H9 (cell line): ENCODE results near the gene KIAA1210. TPM values are rescaled to one million over a fixed set of nuclear protein-coding genes. Genes with fewer than 3 reads are reported as not detected.

Experiments used
- DNase-seq: peaks from one replicate; pipeline ENCODE4 v3.0.0-alpha.2; 2017
- H2AFZ ChIP-seq: one replicate; pipeline ENCODE4 v1.6.1; 2013; ENCODE audit warnings: mild to moderate bottlenecking, low read length, control low read depth, moderate library complexity
- H2AK5ac ChIP-seq: 2 replicates; pipeline ENCODE4 v1.6.1; 2013; ENCODE audit warnings: low read length, control low read depth, mixed read lengths; ENCODE audit not compliant: insufficient read length
- H2BK120ac ChIP-seq: one replicate; pipeline ENCODE4 v1.6.1; 2013; ENCODE audit warnings: low read depth, mild to moderate bottlenecking, low read length, control low read depth, inconsistent platforms; ENCODE audit not compliant: poor library complexity, severe bottlenecking
- H2BK12ac ChIP-seq: 2 replicates; pipeline ENCODE4 v1.6.1; 2013; ENCODE audit warnings: low read length, control low read depth, mixed read lengths, low read depth; ENCODE audit not compliant: insufficient read length
- H2BK15ac ChIP-seq: 2 replicates; pipeline ENCODE4 v1.6.1; 2013; ENCODE audit warnings: low read depth, low read length, control low read depth
- H2BK20ac ChIP-seq: one replicate; pipeline ENCODE4 v1.6.1; 2013; ENCODE audit warnings: low read depth, mild to moderate bottlenecking, low read length, control low read depth, inconsistent platforms; ENCODE audit not compliant: poor library complexity, severe bottlenecking
- H2BK5ac ChIP-seq: 2 replicates; pipeline ENCODE4 v1.6.1; 2013; ENCODE audit warnings: low read length, control low read depth, mixed read lengths; ENCODE audit not compliant: insufficient read length
- H3K14ac ChIP-seq: 2 replicates; pipeline ENCODE4 v1.6.1; 2013; ENCODE audit warnings: low read length, control low read depth; ENCODE audit not compliant: insufficient read depth
- H3K18ac ChIP-seq: 2 replicates; pipeline ENCODE4 v1.6.1; 2013; ENCODE audit warnings: low read depth, mild to moderate bottlenecking, mixed read lengths, low read length, control low read depth; ENCODE audit not compliant: insufficient read length
- H3K23ac ChIP-seq: 2 replicates; pipeline ENCODE4 v1.6.1; 2013; ENCODE audit warnings: low read length, control low read depth, mixed read lengths, low read depth; ENCODE audit not compliant: insufficient read length
- H3K23me2 ChIP-seq: 2 replicates; pipeline ENCODE4 v1.6.1; 2013; ENCODE audit warnings: low read depth, mild to moderate bottlenecking, mixed read lengths, low read length, control low read depth; ENCODE audit not compliant: insufficient read length, poor library complexity, severe bottlenecking
- H3K27ac ChIP-seq: 2 replicates; pipeline ENCODE4 v1.5.1; 2013; ENCODE audit warnings: low read length, control low read depth, mixed read lengths, low read depth; ENCODE audit not compliant: insufficient read length
- H3K27me3 ChIP-seq: 2 replicates; pipeline ENCODE4 v1.6.1; 2013; ENCODE audit warnings: low read length, control low read depth, inconsistent platforms; ENCODE audit not compliant: insufficient read depth
- H3K4ac ChIP-seq: 2 replicates; pipeline ENCODE4 v1.6.1; 2013; ENCODE audit warnings: low read depth, mild to moderate bottlenecking, control low read depth, inconsistent platforms, low read length, moderate library complexity
- H3K4me1 ChIP-seq: 2 replicates; pipeline ENCODE4 v1.6.1; 2013; ENCODE audit warnings: low read length, control low read depth, inconsistent platforms; ENCODE audit not compliant: insufficient read depth
- H3K4me2 ChIP-seq: 2 replicates; pipeline ENCODE4 v1.6.1; 2013; ENCODE audit warnings: low read length, control low read depth, mixed read lengths; ENCODE audit not compliant: insufficient read length, insufficient read depth
- H3K56ac ChIP-seq: 2 replicates; pipeline ENCODE4 v1.6.1; 2013; ENCODE audit warnings: low read depth, mild to moderate bottlenecking, mixed read lengths, low read length, control low read depth; ENCODE audit not compliant: insufficient read length
- H3K79me1 ChIP-seq: 2 replicates; pipeline ENCODE4 v1.6.1; 2013; ENCODE audit warnings: low read depth, mild to moderate bottlenecking, moderate library complexity, low read length, control low read depth, inconsistent platforms; ENCODE audit not compliant: insufficient read depth, poor library complexity, severe bottlenecking
- H3K79me2 ChIP-seq: 2 replicates; pipeline ENCODE4 v1.6.1; 2013; ENCODE audit warnings: low read length, control low read depth, inconsistent platforms; ENCODE audit not compliant: insufficient read depth
- H3K9ac ChIP-seq: 2 replicates; pipeline ENCODE4 v1.6.1; 2013; ENCODE audit warnings: low read length, control low read depth, mixed read lengths; ENCODE audit not compliant: insufficient read length; ENCODE audit errors: extremely low read depth
- H3K9me3 ChIP-seq: one replicate; pipeline ENCODE4 v1.6.1; 2013; ENCODE audit warnings: low read depth, low read length, inconsistent platforms; ENCODE audit not compliant: control insufficient read depth
- H3T11ph ChIP-seq: one replicate; pipeline ENCODE4 v1.6.1; 2013; ENCODE audit warnings: mild to moderate bottlenecking, low read length, control low read depth, inconsistent platforms
- H4K20me1 ChIP-seq: one replicate; pipeline ENCODE4 v1.6.1; 2013; ENCODE audit not compliant: control insufficient read depth, insufficient read length, insufficient read depth
- H4K5ac ChIP-seq: 2 replicates; pipeline ENCODE4 v1.6.1; 2013; ENCODE audit warnings: low read depth, mild to moderate bottlenecking, mixed read lengths, low read length, control low read depth; ENCODE audit not compliant: insufficient read length
- H4K8ac ChIP-seq: replicated peaks from 2 replicates; pipeline ENCODE4 v1.6.1; 2013; ENCODE audit warnings: low read length, control low read depth, mixed read lengths, low read depth; ENCODE audit not compliant: insufficient read length
- H4K91ac ChIP-seq: 2 replicates; pipeline ENCODE4 v1.6.1; 2013; ENCODE audit warnings: low read depth, mild to moderate bottlenecking, moderate library complexity, mixed read lengths, low read length, control low read depth; ENCODE audit not compliant: insufficient read length
- H3K27ac Mint-ChIP-seq, 3 experiments: 2 replicates in 2 of 3; 3 replicates in 1 of 3; pipeline ENCODE4 v1.8.0; 2020 to 2021; ENCODE audit warnings: mixed read lengths in 3 of 3, mild to moderate bottlenecking in 1 of 3, moderate library complexity in 1 of 3
- H3K27me3 Mint-ChIP-seq: 2 replicates; pipeline ENCODE4 v1.8.0; 2021; ENCODE audit warnings: low read depth, mild to moderate bottlenecking, moderate library complexity, mixed read lengths
- H3K36me3 Mint-ChIP-seq, 3 experiments: 2 replicates in 2 of 3; 3 replicates in 1 of 3; pipeline ENCODE4 v1.8.0; 2020 to 2021; ENCODE audit warnings: low read depth in 3 of 3, mixed read lengths in 3 of 3; ENCODE audit not compliant: insufficient read depth in 1 of 3
- H3K4me1 Mint-ChIP-seq, 2 experiments: 2 replicates each; pipeline ENCODE4 v1.8.0; 2020; ENCODE audit warnings: mixed read lengths in 2 of 2
- H3K4me3 Mint-ChIP-seq, 2 experiments: 2 replicates in 1 of 2; 3 replicates in 1 of 2; pipeline ENCODE4 v1.8.0; 2020 to 2021; ENCODE audit warnings: mild to moderate bottlenecking in 2 of 2, mixed read lengths in 2 of 2, moderate library complexity in 1 of 2
- H3K9me3 Mint-ChIP-seq, 2 experiments: 2 replicates in 1 of 2; 3 replicates in 1 of 2; pipeline ENCODE4 v1.8.0; 2020; ENCODE audit warnings: mild to moderate bottlenecking in 2 of 2, mixed read lengths in 2 of 2, moderate library complexity in 1 of 2
- WGBS: extraction: QIAGEN DNeasy Blood & Tissue Kit; methylation state at CpG from one replicate; pipeline ENCODE4 v1.1.7; 2013; ENCODE audit warnings: missing lambda C conversion rate, low lambda C conversion rate, mixed read lengths; ENCODE audit not compliant: insufficient read length; ENCODE audit errors: extremely low coverage; 5-methylcytosine and 5-hydroxymethylcytosine counted together
- long read RNA-seq: library from polyadenylated mRNA; unstranded; transcript quantifications from one replicate; pipeline ENCODE4 v2.0.0, GENCODE V29; 2020
- total RNA-seq: library from RNA; stranded (reverse); gene quantifications from 2 replicates; pipeline ENCODE4 v1.2.1, GENCODE V29; 2021
- TF ChIP-seq, protein P1 (sequence below): fragments of 200-600 bp; sonication (generic); conservative IDR thresholded peaks from 3 replicates; pipeline ENCODE4 v1.8.0; 2021; ENCODE audit warnings: antibody characterized with exemption, mild to moderate bottlenecking

KIAA1210 gene
- total RNA-seq: not detected in 2 replicates
- long read RNA-seq: 0 reads

GRCh38 chrX:119127650-119128049 lies at the start of gene KIAA1210:
Gene KIAA1210, minus strand, starts transcription at chrX:119127812. Its CDS starts 4,170 bp downstream, at chrX:119123642.
- Mint-ChIP-seq H3K4me1 (no peaks in the 10 kb centered on the region), H3K4me3 (no peak within 1 kb of the TSS), H3K36me3 (no peaks in the 10 kb centered on the region; a peak in 1 of 7 replicates), H3K27ac (0 out of 7 replicates have a peak within 1 kb of the TSS, but pooled peaks of 1 of the 3 experiments have one; percentile 1), H3K9me3 (peaks cover 58 to 62% of the 10 kb centered on the region in 2 experiments), H3K27me3 (no peaks in the 10 kb centered on the region; the same call in 1 of the 2 replicates)
- H3K4me2 ChIP-seq: no peak within 1 kb of the TSS
- H3K4me1 ChIP-seq: no peaks in the 10 kb centered on the region
- no peaks in the 10 kb centered on the region for H3K79me2 ChIP-seq
- H3K18ac ChIP-seq: no peak within 1 kb of the TSS
- no CpG with 5 or more reads among the region's 5 CpGs for WGBS
- H3K9me3 ChIP-seq: peaks cover 35% of the 10 kb centered on the region
- no peaks in the 10 kb centered on the region for H3K23me2 ChIP-seq
- H2AFZ ChIP-seq: no peak within 1 kb of the TSS
- no peak within 1 kb of the TSS for H3K56ac ChIP-seq
- no peaks in the 10 kb centered on the region for H3K79me1 ChIP-seq
- no peak for DNase-seq
- H2BK15ac ChIP-seq: no peak within 1 kb of the TSS
- H3K27me3 ChIP-seq: no peaks in the 10 kb centered on the region
- H2BK12ac ChIP-seq: no peak within 1 kb of the TSS
- no peak within 1 kb of the TSS for H4K8ac ChIP-seq
- H4K91ac ChIP-seq: no peak within 1 kb of the TSS
- H2BK5ac ChIP-seq: no peak within 1 kb of the TSS
- no peak within 1 kb of the TSS for H3K4ac ChIP-seq
- no peak within 1 kb of the TSS for H3K9ac ChIP-seq
- H3T11ph ChIP-seq: no peak within 1 kb of the TSS
- no peak within 1 kb of the TSS for H3K14ac ChIP-seq
- no peak within 1 kb of the TSS for H3K27ac ChIP-seq
- no peak within 1 kb of the TSS for H4K5ac ChIP-seq
- H2BK20ac ChIP-seq: no peak within 1 kb of the TSS
- no peak within 1 kb of the TSS for H2AK5ac ChIP-seq
- TF ChIP-seq, protein P1, sequence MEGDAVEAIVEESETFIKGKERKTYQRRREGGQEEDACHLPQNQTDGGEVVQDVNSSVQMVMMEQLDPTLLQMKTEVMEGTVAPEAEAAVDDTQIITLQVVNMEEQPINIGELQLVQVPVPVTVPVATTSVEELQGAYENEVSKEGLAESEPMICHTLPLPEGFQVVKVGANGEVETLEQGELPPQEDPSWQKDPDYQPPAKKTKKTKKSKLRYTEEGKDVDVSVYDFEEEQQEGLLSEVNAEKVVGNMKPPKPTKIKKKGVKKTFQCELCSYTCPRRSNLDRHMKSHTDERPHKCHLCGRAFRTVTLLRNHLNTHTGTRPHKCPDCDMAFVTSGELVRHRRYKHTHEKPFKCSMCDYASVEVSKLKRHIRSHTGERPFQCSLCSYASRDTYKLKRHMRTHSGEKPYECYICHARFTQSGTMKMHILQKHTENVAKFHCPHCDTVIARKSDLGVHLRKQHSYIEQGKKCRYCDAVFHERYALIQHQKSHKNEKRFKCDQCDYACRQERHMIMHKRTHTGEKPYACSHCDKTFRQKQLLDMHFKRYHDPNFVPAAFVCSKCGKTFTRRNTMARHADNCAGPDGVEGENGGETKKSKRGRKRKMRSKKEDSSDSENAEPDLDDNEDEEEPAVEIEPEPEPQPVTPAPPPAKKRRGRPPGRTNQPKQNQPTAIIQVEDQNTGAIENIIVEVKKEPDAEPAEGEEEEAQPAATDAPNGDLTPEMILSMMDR: no peak
- H3K23ac ChIP-seq: no peak within 1 kb of the TSS
- H2BK120ac ChIP-seq: no peak within 1 kb of the TSS
- H4K20me1 ChIP-seq: no peaks in the 10 kb centered on the region
